HG02981 (cell line): ENCODE data around the gene ATP6V0A4.
"Not testable (repeated sequence)": the region's sequence is repeated elsewhere in the genome, so short reads cannot be mapped to it uniquely, and the experiment has no call there.

ENCODE experiments used
- ATAC-seq: cut with Tn5 transposase; IDR thresholded peaks from one replicate; pipeline ENCODE4 v1.9.1; 2021; ENCODE audit warnings: mild to moderate bottlenecking, moderate library complexity; ENCODE audit not compliant: unreplicated experiment

The ATP6V0A4 gene

GRCh38 chr7:138804618-138805017 lies 6.6 kb upstream of the ATP6V0A4 start:
- ATAC-seq = no peak

DNA sequence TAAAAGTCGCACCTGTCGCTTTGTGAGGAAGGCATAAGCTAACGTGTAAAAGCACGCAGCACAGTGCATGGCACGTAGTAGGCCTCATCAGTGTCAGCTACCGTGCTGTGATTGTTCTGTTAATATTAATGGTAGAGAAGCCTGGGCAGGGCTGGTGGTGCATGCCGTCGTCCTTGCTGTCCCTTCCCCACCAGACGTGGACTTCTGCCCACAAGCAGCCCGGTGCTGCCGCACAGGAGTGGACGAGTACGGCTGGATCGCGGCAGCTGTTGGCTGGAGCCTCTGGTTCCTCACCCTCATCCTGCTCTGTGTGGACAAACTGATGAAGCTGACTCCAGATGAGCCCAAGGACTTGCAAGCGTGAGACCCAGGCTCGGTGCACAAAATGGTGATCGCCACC lies 4.7 kb upstream of the ATP6V0A4 start:
- ATAC-seq = no peak

DNA sequence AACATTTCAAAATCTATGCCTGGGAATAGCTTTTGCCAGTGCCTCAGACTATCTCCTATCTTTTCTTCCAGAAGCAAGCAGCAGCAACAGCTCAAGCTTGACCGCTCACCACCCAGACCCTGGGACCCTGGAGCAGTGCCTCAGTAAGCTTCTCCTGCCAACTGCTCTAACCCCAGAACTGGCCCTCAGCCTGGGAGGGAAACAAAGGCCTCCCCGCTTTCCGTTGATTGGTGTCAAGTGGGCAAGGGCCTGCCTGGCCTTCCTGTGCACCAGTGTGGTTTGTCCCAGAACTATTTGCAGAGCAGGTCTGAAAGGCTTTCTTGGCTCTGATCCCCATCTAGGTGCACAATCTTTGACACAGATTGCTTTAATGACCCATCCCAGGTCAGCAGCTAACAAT lies 3.3 kb upstream of the ATP6V0A4 start:
- no peak for ATAC-seq

GRCh38 chr7:138799336-138800000 lies 1.5 kb upstream of the ATP6V0A4 start:
- no peak for ATAC-seq

DNA sequence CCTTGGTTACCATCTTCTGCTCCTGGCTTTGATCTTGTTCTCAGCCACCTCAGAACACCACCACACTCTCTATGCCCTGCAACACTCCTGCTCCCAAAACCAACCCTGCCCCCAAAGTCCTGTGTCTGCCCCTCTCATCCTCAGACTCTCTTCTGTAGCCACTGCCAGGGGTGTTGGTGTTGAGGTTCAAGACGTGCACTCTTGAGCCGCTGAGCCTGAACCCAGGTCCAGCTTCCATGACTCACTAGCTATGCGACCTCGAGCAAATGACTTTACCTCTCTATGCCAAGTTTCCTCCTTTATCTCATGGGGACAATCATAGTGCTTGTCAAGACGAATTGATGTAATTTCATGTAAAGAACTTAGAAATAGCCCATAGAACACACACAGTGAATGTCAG lies 840 bp upstream of the ATP6V0A4 start:
- no peak for ATAC-seq

DNA sequence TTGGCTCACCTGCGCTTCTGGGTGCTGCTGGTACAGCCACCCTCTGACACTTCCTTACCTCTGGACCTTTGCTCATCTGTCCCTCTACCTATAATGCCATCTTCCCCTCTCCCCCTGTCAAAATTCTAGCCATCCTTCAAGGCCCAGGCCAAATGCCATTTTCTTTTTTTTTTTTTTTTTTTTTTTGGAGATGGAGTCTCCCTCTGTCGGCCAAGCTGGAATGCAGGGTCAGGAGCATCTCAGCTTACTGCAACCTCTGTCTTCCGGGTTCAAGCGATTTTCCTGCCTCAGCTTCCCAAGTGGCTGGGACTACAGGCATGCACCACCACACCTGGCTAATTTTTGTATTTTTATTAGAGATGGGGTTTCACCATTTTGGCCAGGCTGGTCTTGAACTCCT lies 950 bp downstream of the ATP6V0A4 start:
- not testable (repeated sequence) for ATAC-seq

DNA sequence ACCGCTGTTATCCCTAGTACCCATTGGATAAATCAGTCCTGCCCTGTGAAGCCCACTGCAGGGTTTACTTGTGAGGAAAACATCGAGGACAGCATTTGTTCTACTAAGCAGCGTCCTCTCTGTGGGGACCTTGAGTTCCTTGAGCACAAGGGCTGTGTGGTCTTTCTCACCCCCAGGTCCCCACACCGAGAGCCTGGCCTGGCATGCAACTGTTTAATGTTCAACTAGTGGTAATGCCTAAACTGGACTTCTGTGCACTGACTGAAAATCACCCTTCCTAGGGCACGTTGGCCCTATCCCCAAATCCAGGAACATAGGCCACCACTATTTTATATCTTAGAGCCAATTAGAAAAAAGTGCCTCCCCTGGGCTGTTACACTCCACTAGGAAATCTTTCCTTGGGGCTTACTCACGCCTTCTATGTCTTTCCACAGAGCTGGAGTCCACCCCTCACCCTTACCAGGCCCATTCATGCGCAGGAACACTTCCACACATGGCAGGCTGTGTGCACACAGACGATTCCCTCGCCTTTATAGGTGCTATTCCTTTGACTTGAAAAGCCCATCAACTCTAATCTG lies 1.9 kb downstream of the ATP6V0A4 start:
- no peak for ATAC-seq

DNA sequence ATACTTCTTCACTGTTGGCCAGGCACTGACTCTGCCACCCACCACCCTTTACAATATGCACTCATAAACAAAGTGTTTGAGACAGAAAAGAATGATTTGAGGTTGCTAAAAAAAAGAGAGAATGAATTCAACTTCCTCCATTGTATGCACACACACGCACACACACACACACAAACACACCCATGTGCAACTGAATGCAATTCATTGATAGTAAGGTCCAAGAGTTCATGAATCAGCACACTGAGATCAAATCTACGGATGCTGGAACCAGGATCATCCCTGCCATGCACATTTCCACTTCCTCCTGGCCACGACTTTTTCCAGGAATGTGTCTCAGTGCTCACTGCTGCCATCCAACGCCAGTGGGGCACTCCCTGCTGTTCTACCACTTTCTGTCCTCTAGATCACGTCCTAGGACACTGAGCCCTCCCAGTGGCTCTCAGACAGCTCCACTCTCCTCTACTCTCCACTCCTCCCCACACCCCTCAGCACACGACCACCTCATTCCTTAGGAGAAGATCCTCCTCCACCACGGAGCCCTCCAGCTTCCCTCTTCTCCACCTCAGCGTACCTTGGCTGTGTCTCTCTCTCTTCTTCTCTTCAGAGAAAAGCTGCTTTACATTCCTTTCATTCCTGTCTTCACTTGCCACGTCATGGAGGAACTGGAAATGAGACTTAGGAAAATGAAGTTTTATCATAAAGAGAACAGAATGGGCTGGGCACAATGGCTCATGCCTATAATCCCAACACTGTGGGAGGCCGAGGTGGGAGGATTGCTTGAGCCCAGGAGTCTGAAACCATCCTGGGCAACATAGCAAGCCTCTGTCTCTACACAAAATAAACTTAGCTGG lies 12.2 kb downstream of the ATP6V0A4 start:
- no peak for ATAC-seq

GRCh38 chr7:138784692-138785091 lies 13.3 kb downstream of the ATP6V0A4 start:
- ATAC-seq = no peak

- ATAC-seq = no peak
Observed at GRCh38 chr7:138781004-138781403, 17.0 kb downstream of the ATP6V0A4 start.

DNA sequence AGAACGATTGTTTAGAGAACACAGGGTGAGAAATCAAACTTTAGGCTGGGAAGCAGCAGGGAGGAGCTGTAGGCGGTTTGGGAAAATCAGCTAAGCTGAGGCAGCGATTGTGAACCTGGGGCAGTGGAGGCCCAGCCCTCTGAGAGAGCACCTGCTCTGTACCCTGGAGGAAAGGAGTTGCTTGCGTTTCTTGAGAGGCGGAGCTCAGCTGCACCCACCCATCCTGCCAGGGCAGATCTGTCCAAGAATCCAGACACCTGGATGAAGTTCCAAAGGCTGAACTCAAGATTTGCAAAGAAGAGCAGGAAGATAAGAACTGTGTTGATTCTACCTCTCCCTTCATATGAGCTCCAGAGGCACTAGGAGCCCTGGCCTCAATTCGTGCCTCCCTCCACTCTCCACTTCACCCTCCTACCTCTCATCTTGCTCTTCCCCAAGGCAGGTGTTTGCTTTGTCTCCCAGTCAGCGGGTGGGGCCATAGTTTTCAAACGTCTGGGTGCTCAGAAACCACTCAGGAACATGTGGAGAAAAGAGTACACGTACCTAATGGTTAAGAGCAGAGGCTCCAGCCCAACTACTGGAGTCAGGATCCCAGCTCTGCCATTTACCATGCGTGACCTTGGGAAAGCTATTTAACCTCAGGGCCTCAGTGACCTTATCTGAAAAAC lies 21.7 kb downstream of the ATP6V0A4 start:
- no peak for ATAC-seq

- no peak for ATAC-seq
Observed at GRCh38 chr7:138773817-138774216, 24.2 kb downstream of the ATP6V0A4 start.

DNA sequence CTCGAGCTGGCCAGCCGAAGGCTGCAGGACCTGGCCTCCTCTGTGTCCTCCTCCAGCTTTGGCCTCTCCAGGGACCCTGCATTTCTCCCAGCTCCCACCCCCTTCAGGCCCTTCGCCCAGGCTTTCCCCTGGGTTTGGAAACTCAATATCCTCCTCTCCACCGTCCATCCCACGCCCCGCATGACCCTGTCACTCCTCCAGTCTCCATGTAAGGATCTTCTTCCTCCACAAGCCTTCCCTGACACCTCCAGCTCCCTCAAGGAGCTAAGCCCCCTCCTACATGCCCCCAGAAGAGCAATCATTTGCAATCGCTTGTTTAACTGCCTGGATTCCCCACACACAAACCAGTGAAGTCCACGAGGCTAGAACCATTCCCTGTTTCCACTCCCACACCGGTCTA lies 24.8 kb downstream of the ATP6V0A4 start:
- no peak for ATAC-seq

- no peak for ATAC-seq
Observed at GRCh38 chr7:138770904-138771303, 27.1 kb downstream of the ATP6V0A4 start.

DNA sequence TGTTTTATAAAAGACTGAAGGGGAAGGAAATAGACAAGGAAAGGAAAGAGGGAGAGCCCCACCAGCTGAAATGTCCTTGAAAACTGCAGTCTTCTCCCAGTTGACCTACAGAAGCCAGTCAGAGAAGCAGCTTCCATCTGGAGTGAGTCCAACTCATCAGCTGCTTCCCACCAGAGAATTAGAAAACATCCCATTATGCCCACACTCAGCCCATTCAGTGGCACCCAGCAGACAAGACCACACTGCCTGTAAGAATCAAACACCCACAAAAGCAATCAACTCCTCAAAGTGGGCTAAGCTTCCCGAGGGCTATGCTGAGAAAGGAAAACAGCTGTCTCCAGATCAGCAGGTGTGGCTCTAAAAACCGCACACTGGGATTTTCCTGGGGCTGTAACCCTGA lies 29.8 kb downstream of the ATP6V0A4 start:
- no peak for ATAC-seq

- no peak for ATAC-seq
Observed at GRCh38 chr7:138756591-138757242, 41.3 kb downstream of the ATP6V0A4 start.

DNA sequence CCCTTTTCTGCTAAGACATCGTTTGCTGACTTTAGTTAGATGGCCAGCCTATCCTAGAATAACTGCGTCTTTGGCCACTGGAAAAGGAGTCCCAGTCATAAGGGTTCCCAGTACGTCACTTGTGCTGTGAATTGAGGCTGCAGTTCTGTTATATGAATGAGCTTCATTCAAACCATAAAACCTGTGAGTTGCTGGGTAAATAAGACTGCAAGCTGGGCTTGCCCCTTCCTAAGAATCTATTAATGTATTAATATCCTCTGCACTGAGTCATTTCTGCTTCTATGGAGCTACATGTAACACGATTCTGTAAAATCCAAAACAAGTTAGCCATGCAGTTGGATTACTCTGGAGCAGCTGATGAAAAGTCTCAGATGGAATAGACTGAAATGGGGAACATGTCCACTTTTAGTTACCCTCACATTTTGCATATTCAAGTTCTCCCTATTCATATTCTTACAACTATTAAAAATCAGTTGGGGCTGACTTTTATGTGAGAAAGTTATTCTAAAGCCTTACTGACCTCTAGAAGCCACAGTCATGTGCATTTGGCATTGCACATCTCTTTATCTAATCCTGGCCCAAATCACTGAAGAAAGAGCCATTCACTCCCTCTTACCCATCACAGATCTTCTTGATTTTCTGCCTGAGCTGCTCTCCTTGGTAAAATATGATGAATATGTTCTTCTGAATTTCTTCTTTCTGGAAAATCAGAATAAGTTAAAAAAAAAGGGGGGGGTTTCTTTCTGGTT lies 42.0 kb downstream of the ATP6V0A4 start:
- no peak for ATAC-seq

DNA sequence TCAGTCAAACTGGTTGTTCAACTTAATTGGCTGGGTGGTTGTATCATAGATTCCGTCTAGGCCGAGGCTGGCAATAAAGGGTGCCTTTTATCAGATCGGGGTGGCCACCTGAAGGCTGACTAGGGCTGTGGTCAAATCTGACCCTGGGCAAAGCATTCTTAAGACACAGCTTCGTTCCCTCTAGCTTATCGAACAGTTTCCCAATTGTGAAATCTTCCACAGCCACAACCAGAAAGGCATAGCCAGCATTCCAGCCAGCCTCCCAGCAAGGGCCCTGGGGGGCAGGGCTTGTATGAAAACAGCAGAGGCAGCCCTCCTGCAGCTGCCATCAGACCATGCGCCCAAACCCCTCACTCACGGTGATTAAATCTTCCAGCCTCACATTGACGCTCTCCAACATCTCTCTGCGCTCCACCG lies 42.7 kb downstream of the ATP6V0A4 start:
- no peak for ATAC-seq

- no peak for ATAC-seq
Observed at GRCh38 chr7:138753610-138754009, 44.4 kb downstream of the ATP6V0A4 start.

DNA sequence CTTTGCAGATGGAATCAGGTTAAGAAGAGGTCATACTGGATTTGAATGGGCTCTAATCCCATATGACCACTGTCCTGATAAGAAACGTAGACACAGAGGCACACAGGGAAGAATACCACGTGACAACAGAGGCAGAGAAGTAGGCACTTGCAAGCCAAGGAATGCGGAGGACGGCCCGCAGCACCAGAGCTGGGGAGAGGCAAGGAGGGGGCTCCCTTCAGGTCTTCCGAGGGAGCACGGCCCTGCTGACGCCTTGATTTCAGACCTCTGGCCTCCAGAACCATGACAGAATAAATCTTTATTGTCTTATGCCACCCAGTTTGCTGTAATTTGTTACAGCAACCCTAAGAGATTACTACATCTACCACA lies 44.9 kb downstream of the ATP6V0A4 start:
- ATAC-seq = no peak
